ENCODE data around the gene SLC25A38. TPM values are rescaled to one million over a fixed set of nuclear protein-coding genes. Genes with fewer than 3 reads are reported as not detected.

The SLC25A38 gene
- total RNA-seq, 4 donors from 2014 or later, result 6.2 to 21.7 (median 12.6) TPM

GRCh38 chr3:39343076-39343717, 40.0 kb upstream of the SLC25A38 start:
- 73 to 100% methylated on average over 1 of the region's 1 CpG for WGBS, 2 donors

GRCh38 chr3:39343760-39344159, 39.4 kb upstream of the SLC25A38 start:
- intact Hi-C loops (cut with DNase I), result no loop called here

More at GRCh38 chr3:39343076-39343717, 40.0 kb upstream of the SLC25A38 start:
- DNase-seq, result no peak
- H3K9me3 ChIP-seq, result no peaks in the 10 kb centered on the region
- no peaks in the 10 kb centered on the region for H3K27me3 ChIP-seq
- H3K4me3 ChIP-seq, result no peak overlapping the region
- no peak overlapping the region for H3K27ac ChIP-seq
- intact Hi-C loops (cut with DNase I), result no loop called here
- H3K36me3 ChIP-seq, result no peaks in the 10 kb centered on the region
- TF ChIP-seq POLR2A (IDR thresholded peaks at IDR 0.05) (no peak), CTCF (IDR thresholded peaks at IDR 0.05) (no peak)
- no peaks in the 10 kb centered on the region for H3K4me1 ChIP-seq

GRCh38 chr3:39344746-39345344, 38.3 kb upstream of the SLC25A38 start:
- H3K4me3 ChIP-seq, result no peak overlapping the region
- no peaks in the 10 kb centered on the region for H3K9me3 ChIP-seq
- no peaks in the 10 kb centered on the region for H3K27me3 ChIP-seq
- intact Hi-C loops (cut with DNase I), result no loop called here
- no peak overlapping the region for H3K27ac ChIP-seq
- TF ChIP-seq POLR2A (IDR thresholded peaks at IDR 0.05), result no peak
- TF ChIP-seq CTCF (IDR thresholded peaks at IDR 0.05), result no peak
- no peak for DNase-seq
- no peaks in the 10 kb centered on the region for H3K4me1 ChIP-seq
- no peaks in the 10 kb centered on the region for H3K36me3 ChIP-seq

More at GRCh38 chr3:39343760-39344159, 39.4 kb upstream of the SLC25A38 start:
- H3K9me3 ChIP-seq, result no peaks in the 10 kb centered on the region
- H3K4me1 ChIP-seq, result no peaks in the 10 kb centered on the region
- TF ChIP-seq CTCF (IDR thresholded peaks at IDR 0.05), result no peak
- TF ChIP-seq POLR2A (IDR thresholded peaks at IDR 0.05), result no peak
- H3K36me3 ChIP-seq, result no peaks in the 10 kb centered on the region
- no peak overlapping the region for H3K27ac ChIP-seq
- DNase-seq, result no peak
- no peaks in the 10 kb centered on the region for H3K27me3 ChIP-seq
- H3K4me3 ChIP-seq, result no peak overlapping the region

GRCh38 chr3:39346785-39347585, 36.2 kb upstream of the SLC25A38 start:
- Histone ChIP-seq H3K27ac (no peak overlapping the region), H3K4me3 (no peak overlapping the region), H3K36me3 (no peaks in the 10 kb centered on the region), H3K27me3 (no peaks in the 10 kb centered on the region), H3K4me1 (no peaks in the 10 kb centered on the region), H3K9me3 (no peaks in the 10 kb centered on the region)
- TF ChIP-seq CTCF (IDR thresholded peaks at IDR 0.05) (no peak), POLR2A (IDR thresholded peaks at IDR 0.05) (no peak)
- intact Hi-C loops (cut with DNase I), result no loop called here
- 37 to 68% methylated on average over 2 of the region's 2 CpGs for WGBS, 2 donors
- no peak for DNase-seq

GRCh38 chr3:39347586-39347876, 35.6 kb upstream of the SLC25A38 start:
- H3K27me3 ChIP-seq, result no peaks in the 10 kb centered on the region
- no peak overlapping the region for H3K27ac ChIP-seq
- intact Hi-C loops (cut with DNase I), result no loop called here
- H3K4me1 ChIP-seq, result no peaks in the 10 kb centered on the region
- no peak for DNase-seq
- H3K9me3 ChIP-seq, result no peaks in the 10 kb centered on the region
- TF ChIP-seq CTCF (IDR thresholded peaks at IDR 0.05) (no peak), POLR2A (IDR thresholded peaks at IDR 0.05) (no peak)
- H3K4me3 ChIP-seq, result no peak overlapping the region
- WGBS, 2 donors, result 51 to 75% methylated on average over 3 of the region's 3 CpGs
- no peaks in the 10 kb centered on the region for H3K36me3 ChIP-seq

Data from esophagus squamous epithelium (tissue), 5 donors.